H9 (cell line): ENCODE data around the gene PTPN22. TPM values are rescaled to one million over a fixed set of nuclear protein-coding genes. Genes with fewer than 3 reads are reported as not detected.

Experiments
- DNase-seq: peaks from one replicate; pipeline ENCODE4 v3.0.0-alpha.2; 2017
- H2AFZ ChIP-seq: one replicate; pipeline ENCODE4 v1.6.1; 2013; ENCODE audit warnings: mild to moderate bottlenecking, low read length, control low read depth, moderate library complexity
- H2AK5ac ChIP-seq: 2 replicates; pipeline ENCODE4 v1.6.1; 2013; ENCODE audit warnings: low read length, control low read depth, mixed read lengths; ENCODE audit not compliant: insufficient read length
- H2BK120ac ChIP-seq: one replicate; pipeline ENCODE4 v1.6.1; 2013; ENCODE audit warnings: low read depth, mild to moderate bottlenecking, low read length, control low read depth, inconsistent platforms; ENCODE audit not compliant: poor library complexity, severe bottlenecking
- H2BK12ac ChIP-seq: 2 replicates; pipeline ENCODE4 v1.6.1; 2013; ENCODE audit warnings: low read length, control low read depth, mixed read lengths, low read depth; ENCODE audit not compliant: insufficient read length
- H2BK15ac ChIP-seq: 2 replicates; pipeline ENCODE4 v1.6.1; 2013; ENCODE audit warnings: low read depth, low read length, control low read depth
- H2BK20ac ChIP-seq: one replicate; pipeline ENCODE4 v1.6.1; 2013; ENCODE audit warnings: low read depth, mild to moderate bottlenecking, low read length, control low read depth, inconsistent platforms; ENCODE audit not compliant: poor library complexity, severe bottlenecking
- H2BK5ac ChIP-seq: 2 replicates; pipeline ENCODE4 v1.6.1; 2013; ENCODE audit warnings: low read length, control low read depth, mixed read lengths; ENCODE audit not compliant: insufficient read length
- H3K14ac ChIP-seq: 2 replicates; pipeline ENCODE4 v1.6.1; 2013; ENCODE audit warnings: low read length, control low read depth; ENCODE audit not compliant: insufficient read depth
- H3K18ac ChIP-seq: 2 replicates; pipeline ENCODE4 v1.6.1; 2013; ENCODE audit warnings: low read depth, mild to moderate bottlenecking, mixed read lengths, low read length, control low read depth; ENCODE audit not compliant: insufficient read length
- H3K23ac ChIP-seq: 2 replicates; pipeline ENCODE4 v1.6.1; 2013; ENCODE audit warnings: low read length, control low read depth, mixed read lengths, low read depth; ENCODE audit not compliant: insufficient read length
- H3K23me2 ChIP-seq: 2 replicates; pipeline ENCODE4 v1.6.1; 2013; ENCODE audit warnings: low read depth, mild to moderate bottlenecking, mixed read lengths, low read length, control low read depth; ENCODE audit not compliant: insufficient read length, poor library complexity, severe bottlenecking
- H3K27ac ChIP-seq: 2 replicates; pipeline ENCODE4 v1.5.1; 2013; ENCODE audit warnings: low read length, control low read depth, mixed read lengths, low read depth; ENCODE audit not compliant: insufficient read length
- H3K27me3 ChIP-seq: 2 replicates; pipeline ENCODE4 v1.6.1; 2013; ENCODE audit warnings: low read length, control low read depth, inconsistent platforms; ENCODE audit not compliant: insufficient read depth
- H3K4ac ChIP-seq: 2 replicates; pipeline ENCODE4 v1.6.1; 2013; ENCODE audit warnings: low read depth, mild to moderate bottlenecking, control low read depth, inconsistent platforms, low read length, moderate library complexity
- H3K4me1 ChIP-seq: 2 replicates; pipeline ENCODE4 v1.6.1; 2013; ENCODE audit warnings: low read length, control low read depth, inconsistent platforms; ENCODE audit not compliant: insufficient read depth
- H3K4me2 ChIP-seq: 2 replicates; pipeline ENCODE4 v1.6.1; 2013; ENCODE audit warnings: low read length, control low read depth, mixed read lengths; ENCODE audit not compliant: insufficient read length, insufficient read depth
- H3K56ac ChIP-seq: 2 replicates; pipeline ENCODE4 v1.6.1; 2013; ENCODE audit warnings: low read depth, mild to moderate bottlenecking, mixed read lengths, low read length, control low read depth; ENCODE audit not compliant: insufficient read length
- H3K79me1 ChIP-seq: 2 replicates; pipeline ENCODE4 v1.6.1; 2013; ENCODE audit warnings: low read depth, mild to moderate bottlenecking, moderate library complexity, low read length, control low read depth, inconsistent platforms; ENCODE audit not compliant: insufficient read depth, poor library complexity, severe bottlenecking
- H3K79me2 ChIP-seq: 2 replicates; pipeline ENCODE4 v1.6.1; 2013; ENCODE audit warnings: low read length, control low read depth, inconsistent platforms; ENCODE audit not compliant: insufficient read depth
- H3K9ac ChIP-seq: 2 replicates; pipeline ENCODE4 v1.6.1; 2013; ENCODE audit warnings: low read length, control low read depth, mixed read lengths; ENCODE audit not compliant: insufficient read length; ENCODE audit errors: extremely low read depth
- H3K9me3 ChIP-seq: one replicate; pipeline ENCODE4 v1.6.1; 2013; ENCODE audit warnings: low read depth, low read length, inconsistent platforms; ENCODE audit not compliant: control insufficient read depth
- H3T11ph ChIP-seq: one replicate; pipeline ENCODE4 v1.6.1; 2013; ENCODE audit warnings: mild to moderate bottlenecking, low read length, control low read depth, inconsistent platforms
- H4K20me1 ChIP-seq: one replicate; pipeline ENCODE4 v1.6.1; 2013; ENCODE audit not compliant: control insufficient read depth, insufficient read length, insufficient read depth
- H4K5ac ChIP-seq: 2 replicates; pipeline ENCODE4 v1.6.1; 2013; ENCODE audit warnings: low read depth, mild to moderate bottlenecking, mixed read lengths, low read length, control low read depth; ENCODE audit not compliant: insufficient read length
- H4K8ac ChIP-seq: replicated peaks from 2 replicates; pipeline ENCODE4 v1.6.1; 2013; ENCODE audit warnings: low read length, control low read depth, mixed read lengths, low read depth; ENCODE audit not compliant: insufficient read length
- H4K91ac ChIP-seq: 2 replicates; pipeline ENCODE4 v1.6.1; 2013; ENCODE audit warnings: low read depth, mild to moderate bottlenecking, moderate library complexity, mixed read lengths, low read length, control low read depth; ENCODE audit not compliant: insufficient read length
- H3K27ac Mint-ChIP-seq, 3 experiments: 2 replicates in 2 of 3; 3 replicates in 1 of 3; pipeline ENCODE4 v1.8.0; 2020 to 2021; ENCODE audit warnings: mixed read lengths in 3 of 3, mild to moderate bottlenecking in 1 of 3, moderate library complexity in 1 of 3
- H3K27me3 Mint-ChIP-seq: 2 replicates; pipeline ENCODE4 v1.8.0; 2021; ENCODE audit warnings: low read depth, mild to moderate bottlenecking, moderate library complexity, mixed read lengths
- H3K36me3 Mint-ChIP-seq, 3 experiments: 2 replicates in 2 of 3; 3 replicates in 1 of 3; pipeline ENCODE4 v1.8.0; 2020 to 2021; ENCODE audit warnings: low read depth in 3 of 3, mixed read lengths in 3 of 3; ENCODE audit not compliant: insufficient read depth in 1 of 3
- H3K4me1 Mint-ChIP-seq, 2 experiments: 2 replicates each; pipeline ENCODE4 v1.8.0; 2020; ENCODE audit warnings: mixed read lengths in 2 of 2
- H3K4me3 Mint-ChIP-seq, 2 experiments: 2 replicates in 1 of 2; 3 replicates in 1 of 2; pipeline ENCODE4 v1.8.0; 2020 to 2021; ENCODE audit warnings: mild to moderate bottlenecking in 2 of 2, mixed read lengths in 2 of 2, moderate library complexity in 1 of 2
- H3K9me3 Mint-ChIP-seq, 2 experiments: 2 replicates in 1 of 2; 3 replicates in 1 of 2; pipeline ENCODE4 v1.8.0; 2020; ENCODE audit warnings: mild to moderate bottlenecking in 2 of 2, mixed read lengths in 2 of 2, moderate library complexity in 1 of 2
- WGBS: extraction: QIAGEN DNeasy Blood & Tissue Kit; methylation state at CpG from one replicate; pipeline ENCODE4 v1.1.7; 2013; ENCODE audit warnings: missing lambda C conversion rate, low lambda C conversion rate, mixed read lengths; ENCODE audit not compliant: insufficient read length; ENCODE audit errors: extremely low coverage; 5-methylcytosine and 5-hydroxymethylcytosine counted together
- total RNA-seq: library from RNA; stranded (reverse); gene quantifications from 2 replicates; pipeline ENCODE4 v1.2.1, GENCODE V29; 2021
- TF ChIP-seq, protein P1 (sequence below): fragments of 200-600 bp; sonication (generic); conservative IDR thresholded peaks from 3 replicates; pipeline ENCODE4 v1.8.0; 2021; ENCODE audit warnings: antibody characterized with exemption, mild to moderate bottlenecking

Gene PTPN22
- total RNA-seq, 1 experiment from 2014 or later = not detected

DNA sequence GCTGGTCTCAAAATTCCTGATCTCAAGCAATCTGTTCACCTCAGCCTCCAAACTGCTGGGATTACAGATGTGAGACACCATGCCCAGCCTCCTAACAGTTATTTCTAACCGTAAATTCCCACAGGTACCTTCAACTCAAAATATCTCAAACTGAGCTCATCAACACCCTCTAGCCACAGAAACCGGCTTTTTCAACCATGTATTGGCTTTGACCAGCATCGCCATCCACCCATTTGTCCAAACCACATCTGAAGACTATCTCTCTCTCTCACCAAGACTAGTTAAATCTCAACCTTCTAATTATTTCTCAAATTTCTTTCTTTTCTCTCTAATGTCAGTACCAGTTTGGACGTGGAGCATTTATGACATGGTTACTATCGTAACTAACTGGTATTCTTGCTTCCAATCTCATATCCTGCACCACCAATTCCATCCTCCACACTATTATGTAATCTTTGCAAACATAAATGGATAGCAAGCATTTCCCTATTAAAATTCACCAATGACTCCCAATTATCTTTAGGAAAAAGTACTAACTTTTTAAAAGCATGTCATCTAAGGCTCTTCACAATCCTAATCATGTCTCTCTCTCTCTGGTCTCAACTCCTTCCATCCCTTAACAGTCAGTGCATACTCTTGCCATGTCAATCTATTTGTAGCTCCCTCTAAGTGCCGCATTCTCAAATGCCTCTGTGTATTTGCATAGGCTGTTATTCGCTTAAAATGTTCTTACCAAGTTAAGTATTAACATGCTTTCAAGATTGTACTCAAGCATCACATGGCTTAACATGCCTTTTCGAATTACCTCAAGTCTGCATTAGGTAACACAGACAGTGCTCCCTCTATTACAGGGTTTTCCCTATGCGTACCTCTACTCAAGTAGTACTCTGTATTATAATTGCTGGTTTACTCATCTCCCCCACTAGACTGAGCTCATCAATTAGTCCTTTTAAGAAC, 77.4 kb downstream of the PTPN22 start:
- Histone ChIP-seq H2BK5ac (no peak overlapping the region), H3T11ph (no peak overlapping the region), H2BK12ac (no peak overlapping the region), H2AK5ac (no peak overlapping the region), H3K27ac (no peak overlapping the region), H3K4me1 (no peaks in the 10 kb centered on the region), H3K56ac (no peak overlapping the region), H4K20me1 (no peaks in the 10 kb centered on the region), H3K23me2 (no peaks in the 10 kb centered on the region), H3K9me3 (no peaks in the 10 kb centered on the region), H2BK20ac (no peak overlapping the region), H4K5ac (no peak overlapping the region), H3K18ac (no peak overlapping the region), H3K4ac (no peak overlapping the region), H3K27me3 (no peaks in the 10 kb centered on the region), H3K4me2 (no peak overlapping the region), H3K14ac (no peak overlapping the region), H4K8ac (no peak overlapping the region), H2BK120ac (no peak overlapping the region), H3K79me1 (peaks cover 5% of the 10 kb centered on the region), H3K23ac (no peak overlapping the region), H3K9ac (no peak overlapping the region), H3K79me2 (peaks cover 1% of the 10 kb centered on the region; the same call in 1 of the 2 replicates), H4K91ac (no peak overlapping the region), H2AFZ (no peak overlapping the region), H2BK15ac (no peak overlapping the region)
- peaks cover 5 to 10% of the 10 kb centered on the region in 2 experiments for H3K4me1 Mint-ChIP-seq
- no peaks in the 10 kb centered on the region for H3K27me3 Mint-ChIP-seq
- no peak overlapping the region for H3K27ac Mint-ChIP-seq
- WGBS = no CpG with 5 or more reads among the region's 9 CpGs
- no peaks in the 10 kb centered on the region for H3K9me3 Mint-ChIP-seq
- no peak for DNase-seq
- peaks cover 14 to 37% (median 33%) of the 10 kb centered on the region in 3 experiments; a peak in 5 of 7 replicates for H3K36me3 Mint-ChIP-seq
- TF ChIP-seq, protein P1, sequence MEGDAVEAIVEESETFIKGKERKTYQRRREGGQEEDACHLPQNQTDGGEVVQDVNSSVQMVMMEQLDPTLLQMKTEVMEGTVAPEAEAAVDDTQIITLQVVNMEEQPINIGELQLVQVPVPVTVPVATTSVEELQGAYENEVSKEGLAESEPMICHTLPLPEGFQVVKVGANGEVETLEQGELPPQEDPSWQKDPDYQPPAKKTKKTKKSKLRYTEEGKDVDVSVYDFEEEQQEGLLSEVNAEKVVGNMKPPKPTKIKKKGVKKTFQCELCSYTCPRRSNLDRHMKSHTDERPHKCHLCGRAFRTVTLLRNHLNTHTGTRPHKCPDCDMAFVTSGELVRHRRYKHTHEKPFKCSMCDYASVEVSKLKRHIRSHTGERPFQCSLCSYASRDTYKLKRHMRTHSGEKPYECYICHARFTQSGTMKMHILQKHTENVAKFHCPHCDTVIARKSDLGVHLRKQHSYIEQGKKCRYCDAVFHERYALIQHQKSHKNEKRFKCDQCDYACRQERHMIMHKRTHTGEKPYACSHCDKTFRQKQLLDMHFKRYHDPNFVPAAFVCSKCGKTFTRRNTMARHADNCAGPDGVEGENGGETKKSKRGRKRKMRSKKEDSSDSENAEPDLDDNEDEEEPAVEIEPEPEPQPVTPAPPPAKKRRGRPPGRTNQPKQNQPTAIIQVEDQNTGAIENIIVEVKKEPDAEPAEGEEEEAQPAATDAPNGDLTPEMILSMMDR = no peak
- no peak overlapping the region for H3K4me3 Mint-ChIP-seq
